LNCAP (cell line): ENCODE data around the gene CFAP43.

Experiments
- CTCF ChIP-seq: fragments of 450-650 bp; IDR thresholded peaks from 2 replicates; pipeline ENCODE4 v1.5.1; 2017; ENCODE audit warnings: mild to moderate bottlenecking

CFAP43 gene

GRCh38 chr10:104246976-104247375, 14.8 kb upstream of the CFAP43 start:
- TF ChIP-seq CTCF, result no peak

GRCh38 chr10:104245066-104245632, 13.0 kb upstream of the CFAP43 start:
- TF ChIP-seq CTCF, result no peak

GRCh38 chr10:104243512-104243911, 11.3 kb upstream of the CFAP43 start:
- no peak for TF ChIP-seq CTCF

GRCh38 chr10:104242545-104242944, 10.4 kb upstream of the CFAP43 start:
- TF ChIP-seq CTCF, result no peak

- TF ChIP-seq CTCF, result no peak
Observed at GRCh38 chr10:104240078-104240477, 7.9 kb upstream of the CFAP43 start.

GRCh38 chr10:104235801-104236200, 3.6 kb upstream of the CFAP43 start:
- TF ChIP-seq CTCF, result no peak

- TF ChIP-seq CTCF, result no peak
Observed at GRCh38 chr10:104234934-104235333, 2.8 kb upstream of the CFAP43 start.

- no peak for TF ChIP-seq CTCF
Observed at GRCh38 chr10:104233817-104234216, 1.7 kb upstream of the CFAP43 start.
